Activated T-helper 2 cell treated with anti-CD3 and anti-CD28 coated beads, Interferon-gamma antibody, Interleukin-2, Interleukin-4, amounts not matched to agents 10 μg/mL and 5 μg/mL and 100 μg/mL, durations not matched to agents 14 hours and 24 hours and 36 hours (primary cell): ENCODE results near the gene SIAE. TPM values are rescaled to one million over a fixed set of nuclear protein-coding genes. Genes with fewer than 3 reads are reported as not detected.

Experiments
- DNase-seq: peaks from one replicate; pipeline ENCODE4 v3.0.0; 2021; ENCODE audit warnings: low spot score
- H3K27ac Mint-ChIP-seq: one replicate; pipeline ENCODE4 v1.8.0; 2021; ENCODE audit warnings: mixed read lengths
- H3K27me3 Mint-ChIP-seq: one replicate; pipeline ENCODE4 v1.8.0; 2021; ENCODE audit warnings: low read depth, mixed read lengths
- H3K36me3 Mint-ChIP-seq: one replicate; pipeline ENCODE4 v1.8.0; 2021; ENCODE audit warnings: low read depth, mixed read lengths
- H3K4me1 Mint-ChIP-seq: one replicate; pipeline ENCODE4 v1.8.0; 2021; ENCODE audit warnings: low read depth, mixed read lengths
- H3K4me3 Mint-ChIP-seq: one replicate; pipeline ENCODE4 v1.8.0; 2021; ENCODE audit warnings: low read depth, mild to moderate bottlenecking, moderate library complexity, mixed read lengths
- H3K9me3 Mint-ChIP-seq: one replicate; pipeline ENCODE4 v1.8.0; 2021; ENCODE audit warnings: mixed read lengths
- intact Hi-C: fragments of 100-400 bp; cut with micrococcal nuclease; formaldehyde crosslinking; loops from one replicate; pipeline ENCODE4 v1.15.1; 2023
- total RNA-seq: library from RNA; stranded (reverse); gene quantifications from 2 replicates; pipeline ENCODE4 v1.2.3, GENCODE V29; 2022

The SIAE gene
- 5.0 and 5.2 TPM in 2 replicates for total RNA-seq

GRCh38 chr11:124673333-124674167, at the start of gene SIAE, which contains the start of gene SPA17:
Gene SIAE, minus strand, starts transcription at chr11:124673739. Its CDS starts 31 bp downstream, at chr11:124673708.
Gene SPA17, plus strand, starts transcription at chr11:124673904. Its CDS starts 1,361 bp downstream, at chr11:124675265.
- Mint-ChIP-seq H3K27ac (peak within 1 kb of the TSS; percentile 86), H3K27me3 (no peaks in the 10 kb centered on the region), H3K4me1 (peaks cover 36% of the 10 kb centered on the region), H3K36me3 (no peaks in the 10 kb centered on the region), H3K4me3 (peak within 1 kb of the TSS; percentile 88), H3K9me3 (no peaks in the 10 kb centered on the region)
- DNase-seq, result peak; percentile 84
- intact Hi-C loops, result loop anchor here (1.0 to 2.0 kb wide), 6 partner anchors 51 to 437 kb away; partner anchors contain the start of genes CCDC15, MSANTD2, TBRG1 and TMEM218

- intact Hi-C loops, result no loop called here
- DNase-seq, result no peak
- Mint-ChIP-seq H3K27ac (no peak overlapping the region), H3K36me3 (no peaks in the 10 kb centered on the region), H3K4me1 (peaks cover 8% of the 10 kb centered on the region), H3K4me3 (no peak overlapping the region), H3K27me3 (peaks cover 70% of the 10 kb centered on the region), H3K9me3 (no peaks in the 10 kb centered on the region)
Measured at GRCh38 chr11:124722176-124722575, 48.6 kb upstream of the SIAE start.

GRCh38 chr11:124719534-124719933, 46.0 kb upstream of the SIAE start:
- Mint-ChIP-seq H3K27me3 (peaks cover 74% of the 10 kb centered on the region), H3K4me1 (peaks cover 8% of the 10 kb centered on the region), H3K4me3 (no peak overlapping the region), H3K27ac (no peak overlapping the region), H3K9me3 (no peaks in the 10 kb centered on the region), H3K36me3 (no peaks in the 10 kb centered on the region)
- intact Hi-C loops, result no loop called here
- no peak for DNase-seq

GRCh38 chr11:124718801-124719200, 45.3 kb upstream of the SIAE start:
- Mint-ChIP-seq H3K27ac (no peak overlapping the region), H3K36me3 (no peaks in the 10 kb centered on the region), H3K27me3 (peaks cover 72% of the 10 kb centered on the region), H3K4me3 (no peak overlapping the region), H3K9me3 (no peaks in the 10 kb centered on the region), H3K4me1 (peaks cover 8% of the 10 kb centered on the region)
- no peak for DNase-seq
- intact Hi-C loops, result no loop called here

GRCh38 chr11:124717786-124718651, 44.5 kb upstream of the SIAE start:
- Mint-ChIP-seq H3K36me3 (no peaks in the 10 kb centered on the region), H3K27me3 (peaks cover 66% of the 10 kb centered on the region), H3K27ac (no peak overlapping the region), H3K4me3 (peak overlapping the region; percentile 48), H3K4me1 (peaks cover 8% of the 10 kb centered on the region), H3K9me3 (no peaks in the 10 kb centered on the region)
- intact Hi-C loops, result no loop called here
- no peak for DNase-seq

GRCh38 chr11:124717421-124717785, 43.9 kb upstream of the SIAE start:
- Mint-ChIP-seq H3K27me3 (peaks cover 60% of the 10 kb centered on the region), H3K4me1 (peaks cover 8% of the 10 kb centered on the region), H3K36me3 (no peaks in the 10 kb centered on the region), H3K4me3 (no peak overlapping the region), H3K9me3 (no peaks in the 10 kb centered on the region), H3K27ac (no peak overlapping the region)
- intact Hi-C loops, result no loop called here
- no peak for DNase-seq

GRCh38 chr11:124716591-124716990, 43.1 kb upstream of the SIAE start:
- H3K27me3 Mint-ChIP-seq, result peaks cover 53% of the 10 kb centered on the region

GRCh38 chr11:124712392-124712791, 38.9 kb upstream of the SIAE start:
- H3K4me1 Mint-ChIP-seq, result no peaks in the 10 kb centered on the region
- intact Hi-C loops, result no loop called here
- H3K36me3 Mint-ChIP-seq, result no peaks in the 10 kb centered on the region
- H3K27ac Mint-ChIP-seq, result no peak overlapping the region
- H3K27me3 Mint-ChIP-seq, result peaks cover 19% of the 10 kb centered on the region
- no peak overlapping the region for H3K4me3 Mint-ChIP-seq
- no peaks in the 10 kb centered on the region for H3K9me3 Mint-ChIP-seq
- no peak for DNase-seq

More at GRCh38 chr11:124716591-124716990, 43.1 kb upstream of the SIAE start:
- no peaks in the 10 kb centered on the region for H3K9me3 Mint-ChIP-seq
- H3K4me1 Mint-ChIP-seq, result peaks cover 8% of the 10 kb centered on the region
- H3K27ac Mint-ChIP-seq, result no peak overlapping the region
- H3K4me3 Mint-ChIP-seq, result no peak overlapping the region
- no peak for DNase-seq
- H3K36me3 Mint-ChIP-seq, result no peaks in the 10 kb centered on the region
- intact Hi-C loops, result no loop called here

- Mint-ChIP-seq H3K9me3 (no peaks in the 10 kb centered on the region), H3K4me3 (no peak overlapping the region), H3K4me1 (no peaks in the 10 kb centered on the region), H3K27me3 (peaks cover 4% of the 10 kb centered on the region), H3K36me3 (no peaks in the 10 kb centered on the region), H3K27ac (no peak overlapping the region)
- intact Hi-C loops, result no loop called here
- no peak for DNase-seq
Measured at GRCh38 chr11:124707829-124708228, 34.3 kb upstream of the SIAE start.

- Mint-ChIP-seq H3K36me3 (no peaks in the 10 kb centered on the region), H3K4me3 (no peak overlapping the region), H3K27me3 (peaks cover 17% of the 10 kb centered on the region), H3K4me1 (no peaks in the 10 kb centered on the region), H3K9me3 (no peaks in the 10 kb centered on the region), H3K27ac (no peak overlapping the region)
- no peak for DNase-seq
- intact Hi-C loops, result no loop called here
Measured at GRCh38 chr11:124700028-124700427, 26.5 kb upstream of the SIAE start.

GRCh38 chr11:124699547-124699946, 26.0 kb upstream of the SIAE start:
- Mint-ChIP-seq H3K27ac (no peak overlapping the region), H3K27me3 (peaks cover 17% of the 10 kb centered on the region), H3K36me3 (no peaks in the 10 kb centered on the region), H3K9me3 (no peaks in the 10 kb centered on the region), H3K4me3 (no peak overlapping the region), H3K4me1 (no peaks in the 10 kb centered on the region)
- no peak for DNase-seq
- intact Hi-C loops, result no loop called here

- intact Hi-C loops, result no loop called here
- Mint-ChIP-seq H3K9me3 (no peaks in the 10 kb centered on the region), H3K4me3 (no peak overlapping the region), H3K27ac (no peak overlapping the region), H3K36me3 (no peaks in the 10 kb centered on the region), H3K27me3 (peaks cover 9% of the 10 kb centered on the region), H3K4me1 (no peaks in the 10 kb centered on the region)
- no peak for DNase-seq
Measured at GRCh38 chr11:124693142-124693541, 19.6 kb upstream of the SIAE start.

- no peak for DNase-seq
- no peaks in the 10 kb centered on the region for H3K4me1 Mint-ChIP-seq
- H3K27ac Mint-ChIP-seq, result no peak overlapping the region
- no peak overlapping the region for H3K4me3 Mint-ChIP-seq
- intact Hi-C loops, result no loop called here
- H3K9me3 Mint-ChIP-seq, result peaks cover 26% of the 10 kb centered on the region
- no peaks in the 10 kb centered on the region for H3K36me3 Mint-ChIP-seq
- peaks cover 2% of the 10 kb centered on the region for H3K27me3 Mint-ChIP-seq
Measured at GRCh38 chr11:124682443-124682842, 8.9 kb upstream of the SIAE start.
